Activated T-helper 1 cell treated with anti-CD3 and anti-CD28 coated beads, Interleukin-12 subunit alpha, Interleukin-12 subunit beta, Interleukin-2, Interleukin-4 antibody, amounts not matched to agents 30 ng/mL and 10 ng/mL and 1 ng/mL, durations not matched to agents 14 hours and 24 hours and 36 hours (primary cell): ENCODE results near the gene DYNC2I2. TPM values are rescaled to one million over a fixed set of nuclear protein-coding genes. Genes with fewer than 3 reads are reported as not detected.
"Not testable (repeated sequence)": the region's sequence is repeated elsewhere in the genome, so short reads cannot be mapped to it uniquely, and the experiment has no call there.

Experiments
- DNase-seq: peaks from one replicate; pipeline ENCODE4 v3.0.0; 2021; ENCODE audit warnings: low spot score
- H3K27ac Mint-ChIP-seq: one replicate; pipeline ENCODE4 v1.8.0; 2021; ENCODE audit warnings: mild to moderate bottlenecking, mixed read lengths
- H3K27me3 Mint-ChIP-seq: one replicate; pipeline ENCODE4 v1.8.0; 2022; ENCODE audit warnings: mild to moderate bottlenecking, moderate library complexity, mixed read lengths; ENCODE audit not compliant: insufficient read depth
- H3K36me3 Mint-ChIP-seq: one replicate; pipeline ENCODE4 v1.8.0; 2021; ENCODE audit warnings: low read depth, mixed read lengths
- H3K4me1 Mint-ChIP-seq: one replicate; pipeline ENCODE4 v1.8.0; 2021; ENCODE audit warnings: low read depth, mixed read lengths
- H3K4me3 Mint-ChIP-seq: one replicate; pipeline ENCODE4 v1.8.0; 2021; ENCODE audit warnings: mild to moderate bottlenecking, moderate library complexity, mixed read lengths
- H3K9me3 Mint-ChIP-seq: one replicate; pipeline ENCODE4 v1.8.0; 2021; ENCODE audit warnings: mixed read lengths
- intact Hi-C: fragments of 100-400 bp; cut with micrococcal nuclease; formaldehyde crosslinking; loops from one replicate; pipeline ENCODE4 v1.15.1; 2024
- total RNA-seq: library from RNA; stranded (reverse); gene quantifications from 2 replicates; pipeline ENCODE4 v1.2.3, GENCODE V29; 2022

DYNC2I2 gene
- total RNA-seq, 1 donor from 2014 or later: 41.5 TPM

GRCh38 chr9:128585155-128585554, 71.5 kb downstream of the DYNC2I2 start:
- peak overlapping the region; percentile 58 for H3K27ac Mint-ChIP-seq
- intact Hi-C loops, H3K9me3 Mint-ChIP-seq, H3K27me3 Mint-ChIP-seq, H3K4me3 Mint-ChIP-seq, DNase-seq: not testable (repeated sequence)
- peaks cover 11% of the 10 kb centered on the region for H3K4me1 Mint-ChIP-seq
- peaks cover 72% of the 10 kb centered on the region for H3K36me3 Mint-ChIP-seq

Other genes with a start within 250 kb of the DYNC2I2 start
- gene CERCAM, start 236.0 kb downstream of the DYNC2I2 start, total RNA-seq: 0.86 and 1.6 TPM in 2 replicates
- gene ODF2, start 200.8 kb downstream of the DYNC2I2 start, total RNA-seq: 55.6 and 57.6 TPM in 2 replicates
- gene GLE1, start 152.1 kb downstream of the DYNC2I2 start, total RNA-seq: 51.4 and 52.0 TPM in 2 replicates
- 298 and 304 TPM in 2 replicates for gene SPTAN1, start 104.3 kb downstream of the DYNC2I2 start, total RNA-seq
- gene SET, start 32.4 kb upstream of the DYNC2I2 start, total RNA-seq: 775 and 795 TPM in 2 replicates
- gene PKN3, start 45.7 kb upstream of the DYNC2I2 start, total RNA-seq: 17.7 and 19.3 TPM in 2 replicates
- 51.7 and 54.4 TPM in 2 replicates for gene ZDHHC12, start 67.3 kb upstream of the DYNC2I2 start, total RNA-seq
- gene ZER1, start 115.1 kb upstream of the DYNC2I2 start, total RNA-seq: 21.1 and 21.5 TPM in 2 replicates
- 21.2 and 22.3 TPM in 2 replicates for gene TBC1D13, start 130.4 kb upstream of the DYNC2I2 start, total RNA-seq
- 22.1 and 26.2 TPM in 2 replicates for gene ENDOG, start 161.7 kb upstream of the DYNC2I2 start, total RNA-seq
- 151 and 158 TPM in 2 replicates for gene SPOUT1, start 172.9 kb upstream of the DYNC2I2 start, total RNA-seq
- gene KYAT1, start 225.1 kb upstream of the DYNC2I2 start, total RNA-seq: 10.6 and 12.2 TPM in 2 replicates
- gene LRRC8A, start 225.3 kb upstream of the DYNC2I2 start, total RNA-seq: 30.1 and 32.9 TPM in 2 replicates